Hair follicle dermal papilla cell (primary cell): ENCODE data around the gene ZCCHC4. TPM values are rescaled to one million over a fixed set of nuclear protein-coding genes. Genes with fewer than 3 reads are reported as not detected.

Source experiments
- total RNA-seq: library from RNA; depleted of rRNA; stranded (reverse); fragments of >200 nt; gene quantifications from 2 replicates; pipeline ENCODE4 v1.2.3, GENCODE V29; 2012

ZCCHC4 gene
- 8.5 and 12.2 TPM in 2 replicates for total RNA-seq

GRCh38 chr4:25312496-25313200 lies at the start of gene ZCCHC4:
Gene ZCCHC4, plus strand, starts transcription at chr4:25312774. Its CDS starts 36 bp downstream, at chr4:25312810.

GRCh38 chr4:25376754-25377571 lies 64.4 kb downstream of the ZCCHC4 start, which contains the start of gene ANAPC4:
Gene ANAPC4, plus strand, starts transcription at chr4:25377263. Its CDS starts 165 bp downstream, at chr4:25377428.

Other genes with a start within 250 kb of the ZCCHC4 start
- 9.8 and 9.9 TPM in 2 replicates for gene SEPSECS, start 152.3 kb upstream of the ZCCHC4 start, total RNA-seq
- 25.6 and 26.1 TPM in 2 replicates for gene PI4K2B, start 78.7 kb upstream of the ZCCHC4 start, total RNA-seq
- 20.2 and 25.2 TPM in 2 replicates for gene ANAPC4, start 64.5 kb downstream of the ZCCHC4 start, total RNA-seq